Measurements from ENCODE around the gene RPN2. TPM values are rescaled to one million over a fixed set of nuclear protein-coding genes. Genes with fewer than 3 reads are reported as not detected.

RPN2 gene
- total RNA-seq, 4 donors from 2014 or later: 95.2 to 116 (median 109) TPM

DNA sequence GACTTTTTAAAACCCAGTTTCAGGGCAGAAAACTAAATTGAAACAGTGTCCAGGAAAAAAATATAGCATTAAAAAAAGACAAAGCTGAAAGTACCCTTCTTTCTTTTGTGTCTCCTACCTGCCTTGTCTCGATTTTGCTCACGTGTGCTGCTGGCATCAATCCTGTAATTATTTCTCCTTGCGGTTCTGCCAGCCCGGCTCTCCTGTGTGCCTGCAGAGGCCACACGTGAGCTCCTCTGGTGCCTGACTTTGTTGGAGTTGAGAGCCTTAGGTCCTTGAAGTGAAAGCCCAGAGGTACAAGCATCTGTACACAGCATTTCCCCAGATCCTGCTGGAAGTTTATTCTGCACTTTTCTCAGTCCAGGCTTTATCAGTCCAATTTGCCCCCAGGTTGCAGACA, 46.0 kb downstream of the RPN2 start:
- Histone ChIP-seq H3K27me3 (no peaks in the 10 kb centered on the region), H3K4me3 (no peak overlapping the region), H3K27ac (no peak overlapping the region), H3K36me3 (peaks cover 0 to 71% (median 0%) of the 10 kb centered on the region in 3 donors), H3K9me3 (no peaks in the 10 kb centered on the region), H3K4me1 (peaks cover 0 to 22% (median 0%) of the 10 kb centered on the region in 4 donors)
- TF ChIP-seq POLR2A (IDR thresholded peaks at IDR 0.05): no peak
- TF ChIP-seq, protein P1, sequence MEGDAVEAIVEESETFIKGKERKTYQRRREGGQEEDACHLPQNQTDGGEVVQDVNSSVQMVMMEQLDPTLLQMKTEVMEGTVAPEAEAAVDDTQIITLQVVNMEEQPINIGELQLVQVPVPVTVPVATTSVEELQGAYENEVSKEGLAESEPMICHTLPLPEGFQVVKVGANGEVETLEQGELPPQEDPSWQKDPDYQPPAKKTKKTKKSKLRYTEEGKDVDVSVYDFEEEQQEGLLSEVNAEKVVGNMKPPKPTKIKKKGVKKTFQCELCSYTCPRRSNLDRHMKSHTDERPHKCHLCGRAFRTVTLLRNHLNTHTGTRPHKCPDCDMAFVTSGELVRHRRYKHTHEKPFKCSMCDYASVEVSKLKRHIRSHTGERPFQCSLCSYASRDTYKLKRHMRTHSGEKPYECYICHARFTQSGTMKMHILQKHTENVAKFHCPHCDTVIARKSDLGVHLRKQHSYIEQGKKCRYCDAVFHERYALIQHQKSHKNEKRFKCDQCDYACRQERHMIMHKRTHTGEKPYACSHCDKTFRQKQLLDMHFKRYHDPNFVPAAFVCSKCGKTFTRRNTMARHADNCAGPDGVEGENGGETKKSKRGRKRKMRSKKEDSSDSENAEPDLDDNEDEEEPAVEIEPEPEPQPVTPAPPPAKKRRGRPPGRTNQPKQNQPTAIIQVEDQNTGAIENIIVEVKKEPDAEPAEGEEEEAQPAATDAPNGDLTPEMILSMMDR (IDR thresholded peaks at IDR 0.05): no peak
- peak in 1 of 3 donors; percentile 6 for DNase-seq

DNA sequence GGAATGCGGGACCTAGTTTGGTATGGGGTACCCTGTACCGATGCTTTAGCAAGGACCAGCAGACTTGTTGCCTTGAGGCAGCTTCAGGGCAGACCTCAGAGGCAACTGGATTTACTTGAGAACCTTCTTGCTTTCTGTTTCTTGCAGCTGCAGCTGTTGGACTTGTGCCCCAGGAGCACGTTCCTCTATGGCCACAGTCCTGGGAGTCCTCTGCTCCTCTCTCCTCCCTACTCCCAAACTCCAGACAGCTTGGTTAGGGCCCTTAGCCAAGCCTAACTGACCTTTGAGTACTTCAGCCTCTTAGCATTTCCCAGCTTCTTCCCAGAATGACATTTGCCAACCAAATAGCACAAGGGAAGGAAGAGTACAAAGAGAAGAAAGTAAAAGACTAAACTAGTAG, 47.8 kb downstream of the RPN2 start:
- Histone ChIP-seq H3K27me3 (no peaks in the 10 kb centered on the region), H3K9me3 (no peaks in the 10 kb centered on the region), H3K36me3 (peaks cover 0 to 89% (median 0%) of the 10 kb centered on the region in 3 donors), H3K4me3 (no peak overlapping the region), H3K4me1 (peaks cover 0 to 6% (median 0%) of the 10 kb centered on the region in 4 donors), H3K27ac (peak overlapping the region in 1 of 4 donors; percentile 16)
- peak in 1 of 3 donors; percentile 53 for DNase-seq
- TF ChIP-seq, protein P1 (IDR thresholded peaks at IDR 0.05): no peak
- no peak for TF ChIP-seq POLR2A (IDR thresholded peaks at IDR 0.05)

DNA sequence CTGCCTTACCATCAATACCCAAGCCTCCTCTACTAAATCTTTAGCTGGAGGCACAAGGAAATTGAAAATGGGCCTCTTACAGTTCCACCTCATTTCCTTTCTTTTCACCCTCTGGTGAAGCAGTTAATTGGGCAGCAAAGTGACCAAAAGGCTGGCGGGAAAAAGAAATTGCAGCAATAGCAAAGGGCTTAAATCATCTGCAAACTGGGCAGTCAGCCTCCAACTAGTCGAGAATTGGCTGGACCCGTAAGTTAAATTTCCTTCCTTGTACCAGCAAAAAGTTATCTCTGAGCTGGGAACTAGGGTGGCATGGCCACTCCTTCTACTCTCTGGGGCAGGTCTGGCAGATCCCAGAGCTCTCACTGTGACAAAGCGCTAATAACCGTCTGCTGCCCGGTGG, 49.0 kb downstream of the RPN2 start:
- H3K27me3 ChIP-seq: no peaks in the 10 kb centered on the region
- no peak overlapping the region for H3K4me3 ChIP-seq
- no peak for TF ChIP-seq POLR2A (IDR thresholded peaks at IDR 0.05)
- DNase-seq: peak in 1 of 3 donors; percentile 22
- H3K9me3 ChIP-seq: no peaks in the 10 kb centered on the region
- peaks cover 0 to 98% (median 0%) of the 10 kb centered on the region in 3 donors for H3K36me3 ChIP-seq
- H3K4me1 ChIP-seq: peaks cover 0 to 3% (median 0%) of the 10 kb centered on the region in 4 donors
- no peak overlapping the region for H3K27ac ChIP-seq

DNA sequence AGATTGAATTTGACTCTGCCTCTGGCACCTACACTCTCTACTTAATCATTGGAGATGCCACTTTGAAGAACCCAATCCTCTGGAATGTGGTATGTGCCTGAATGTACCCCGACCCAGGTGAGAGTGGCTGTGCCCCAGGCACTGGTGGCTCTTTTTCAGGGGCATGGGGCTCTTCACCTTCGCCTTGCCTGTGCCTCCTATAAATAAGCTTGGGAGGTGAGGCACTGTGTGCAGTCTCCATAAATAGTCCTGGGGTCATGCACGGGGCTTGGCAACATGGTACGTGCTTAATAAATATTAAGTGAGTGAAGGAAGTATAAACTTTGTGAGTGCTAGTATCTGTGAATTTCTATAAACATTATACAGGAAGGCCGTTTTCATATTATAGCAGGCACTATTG, 49.5 kb downstream of the RPN2 start:
- Histone ChIP-seq H3K9me3 (no peaks in the 10 kb centered on the region), H3K4me1 (peaks cover 0 to 3% (median 0%) of the 10 kb centered on the region in 4 donors), H3K27ac (no peak overlapping the region), H3K27me3 (no peaks in the 10 kb centered on the region), H3K4me3 (no peak overlapping the region), H3K36me3 (peaks cover 0 to 100% (median 0%) of the 10 kb centered on the region in 3 donors)
- DNase-seq: peak in 1 of 3 donors; percentile 4
- no peak for TF ChIP-seq POLR2A (IDR thresholded peaks at IDR 0.05)
- TF ChIP-seq, protein P1 (IDR thresholded peaks at IDR 0.05): no peak

DNA sequence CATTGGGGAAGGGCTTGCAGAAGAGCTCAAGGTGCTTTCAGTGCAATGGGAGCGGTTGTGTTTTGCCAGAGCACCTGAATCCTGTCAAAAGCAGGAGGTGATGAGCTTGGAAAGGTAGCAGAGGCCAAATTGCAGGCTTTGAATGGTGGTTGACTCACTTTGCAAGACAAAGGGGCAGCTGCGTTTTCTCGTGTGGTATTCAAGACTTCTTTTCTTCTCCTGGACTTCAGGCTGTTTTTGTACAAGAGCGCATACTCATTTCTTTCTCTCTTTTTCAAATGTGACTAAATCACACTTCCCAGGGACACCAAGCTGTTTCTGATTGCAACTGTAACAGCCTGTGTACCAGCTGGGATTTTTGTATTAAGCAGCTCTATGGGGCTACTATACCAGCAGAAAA, 50.2 kb downstream of the RPN2 start:
- no peaks in the 10 kb centered on the region for H3K27me3 ChIP-seq
- H3K4me1 ChIP-seq: peaks cover 0 to 3% (median 0%) of the 10 kb centered on the region in 4 donors
- TF ChIP-seq, protein P1 (IDR thresholded peaks at IDR 0.05): no peak
- TF ChIP-seq POLR2A (IDR thresholded peaks at IDR 0.05): no peak
- H3K36me3 ChIP-seq: peaks cover 0 to 100% (median 0%) of the 10 kb centered on the region in 3 donors
- H3K4me3 ChIP-seq: no peak overlapping the region
- H3K27ac ChIP-seq: no peak overlapping the region
- H3K9me3 ChIP-seq: no peaks in the 10 kb centered on the region
- no peak for DNase-seq

DNA sequence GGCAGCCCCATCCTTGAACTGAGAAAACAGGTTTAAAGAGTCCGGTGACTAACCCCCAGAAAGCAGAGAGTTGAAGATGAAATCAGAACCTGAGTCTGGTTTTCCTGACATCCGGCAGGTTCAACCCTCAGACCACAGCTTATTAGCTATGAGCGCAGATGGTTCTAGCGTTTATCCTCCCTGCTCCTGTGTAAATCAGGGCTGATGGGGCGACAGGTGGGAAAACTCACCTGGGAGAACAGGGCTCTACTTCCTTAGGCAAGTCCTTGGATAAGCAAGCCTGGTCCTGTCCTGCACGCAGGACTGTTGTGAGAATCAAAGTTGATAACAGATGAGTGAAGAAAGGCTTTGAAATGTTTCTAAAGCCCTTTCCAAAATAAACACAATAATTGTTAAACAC, 51.1 kb downstream of the RPN2 start:
- Histone ChIP-seq H3K27ac (no peak overlapping the region), H3K9me3 (no peaks in the 10 kb centered on the region), H3K4me1 (peaks cover 0 to 3% (median 0%) of the 10 kb centered on the region in 4 donors), H3K27me3 (no peaks in the 10 kb centered on the region), H3K4me3 (no peak overlapping the region), H3K36me3 (peaks cover 0 to 100% (median 0%) of the 10 kb centered on the region in 3 donors)
- TF ChIP-seq POLR2A (IDR thresholded peaks at IDR 0.05): no peak
- TF ChIP-seq, protein P1 (IDR thresholded peaks at IDR 0.05): no peak
- peak in 1 of 3 donors; percentile 10 for DNase-seq

Data from Peyer's patch (tissue), 4 donors.